ENCODE measurements around the gene CRADD. TPM values are rescaled to one million over a fixed set of nuclear protein-coding genes. Genes with fewer than 3 reads are reported as not detected.

The CRADD gene
- total and polyA plus RNA-seq, 2 donors (not counting 1 experiment from before 2014, with no cell fraction given), result 5.8 to 15.1 TPM

DNA sequence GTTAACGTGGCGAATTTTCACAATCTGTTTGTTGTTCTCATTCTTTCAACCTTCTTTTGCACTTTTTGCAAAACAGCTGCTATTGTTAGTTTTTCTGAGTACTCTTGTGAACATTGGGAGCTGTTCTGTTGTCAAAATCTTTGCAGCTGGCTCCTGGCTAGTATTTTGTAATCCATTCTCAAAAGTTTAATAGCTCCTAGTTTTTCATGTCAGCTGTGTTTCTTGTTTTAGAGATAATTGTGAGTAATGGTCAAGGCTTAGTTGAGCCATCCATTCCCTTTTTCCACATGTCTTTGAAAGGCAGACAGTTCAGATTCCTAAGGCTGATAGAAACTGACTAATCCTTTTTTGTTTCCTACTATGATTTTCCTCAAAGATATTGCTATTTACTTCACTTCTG, 39.1 kb upstream of the CRADD start:
- H3K4me1 Mint-ChIP-seq, result no peaks in the 10 kb centered on the region
- intact Hi-C loops (cut with micrococcal nuclease), result no loop called here
- no peaks in the 10 kb centered on the region for H3K79me2 ChIP-seq (ENCODE audit: control insufficient read depth, insufficient read depth, low read length)
- H3K9me3 ChIP-seq (ENCODE audit: control extremely low read depth in 1 of 3, control insufficient read depth in 2 of 3, insufficient read depth in 1 of 3, low read length in 2 of 3), result peaks cover 0 to 2% (median 0%) of the 10 kb centered on the region in 3 donors
- no peak overlapping the region for H3K27ac Mint-ChIP-seq
- TF ChIP-seq, protein P1, sequence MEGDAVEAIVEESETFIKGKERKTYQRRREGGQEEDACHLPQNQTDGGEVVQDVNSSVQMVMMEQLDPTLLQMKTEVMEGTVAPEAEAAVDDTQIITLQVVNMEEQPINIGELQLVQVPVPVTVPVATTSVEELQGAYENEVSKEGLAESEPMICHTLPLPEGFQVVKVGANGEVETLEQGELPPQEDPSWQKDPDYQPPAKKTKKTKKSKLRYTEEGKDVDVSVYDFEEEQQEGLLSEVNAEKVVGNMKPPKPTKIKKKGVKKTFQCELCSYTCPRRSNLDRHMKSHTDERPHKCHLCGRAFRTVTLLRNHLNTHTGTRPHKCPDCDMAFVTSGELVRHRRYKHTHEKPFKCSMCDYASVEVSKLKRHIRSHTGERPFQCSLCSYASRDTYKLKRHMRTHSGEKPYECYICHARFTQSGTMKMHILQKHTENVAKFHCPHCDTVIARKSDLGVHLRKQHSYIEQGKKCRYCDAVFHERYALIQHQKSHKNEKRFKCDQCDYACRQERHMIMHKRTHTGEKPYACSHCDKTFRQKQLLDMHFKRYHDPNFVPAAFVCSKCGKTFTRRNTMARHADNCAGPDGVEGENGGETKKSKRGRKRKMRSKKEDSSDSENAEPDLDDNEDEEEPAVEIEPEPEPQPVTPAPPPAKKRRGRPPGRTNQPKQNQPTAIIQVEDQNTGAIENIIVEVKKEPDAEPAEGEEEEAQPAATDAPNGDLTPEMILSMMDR (IDR thresholded peaks at IDR 0.05), result no peak
- TF ChIP-seq EZH2 (IDR thresholded peaks at IDR 0.05; ENCODE audit: borderline replicate concordance, insufficient read depth, low read depth, low read length, poor library complexity, severe bottlenecking), result no peak
- no peak overlapping the region for H3K27ac ChIP-seq (ENCODE audit: low read length in 2 of 2)
- H3K36me3 ChIP-seq (replicated peaks in 1 of 2; ENCODE audit: control extremely low read depth in 1 of 2, control insufficient read depth in 1 of 2, extremely low read depth in 1 of 2, insufficient read depth in 2 of 2, low read length in 1 of 2), result no peaks in the 10 kb centered on the region
- ATAC-seq (ENCODE audit: low read depth) (no peak), DNase-seq (no peak)
- no peak overlapping the region for H3K4me3 ChIP-seq (ENCODE audit: control extremely low read depth in 1 of 5, extremely low read depth in 1 of 5, insufficient read depth in 1 of 5, low read depth in 2 of 5, low read length in 4 of 5)
- H3K9ac ChIP-seq (ENCODE audit: low read length), result no peak overlapping the region
- H3K4me3 Mint-ChIP-seq, result no peak overlapping the region
- peaks cover 0 to 6% (median 0%) of the 10 kb centered on the region in 4 experiments for H3K27me3 ChIP-seq (replicated peaks in 1 of 4; ENCODE audit: control extremely low read depth in 1 of 4, control insufficient read depth in 3 of 4, insufficient read depth in 4 of 4, low read length in 3 of 4)
- no CpG with 5 or more reads among the region's 2 CpGs for WGBS (ENCODE audit: insufficient coverage)
- ChIA-PET CTCF (no interaction called here), POLR2A (no interaction called here)
- H4K20me1 ChIP-seq (ENCODE audit: control insufficient read depth, insufficient read depth, low read length, poor library complexity, severe bottlenecking), result no peaks in the 10 kb centered on the region
- no peak overlapping the region for H2AFZ ChIP-seq (ENCODE audit: insufficient read depth, low read depth, low read length, poor library complexity, severe bottlenecking)
- no peaks in the 10 kb centered on the region for H3K9me3 Mint-ChIP-seq (ENCODE audit: insufficient read depth)
- H3K4me1 ChIP-seq (ENCODE audit: control insufficient read depth in 2 of 2, insufficient read depth in 2 of 2, low read length in 2 of 2), result no peaks in the 10 kb centered on the region
- H3K4me2 ChIP-seq (replicated peaks; ENCODE audit: low read depth, low read length, poor library complexity, severe bottlenecking), result no peak overlapping the region
- H3K27me3 Mint-ChIP-seq, result peaks cover 28% of the 10 kb centered on the region

DNA sequence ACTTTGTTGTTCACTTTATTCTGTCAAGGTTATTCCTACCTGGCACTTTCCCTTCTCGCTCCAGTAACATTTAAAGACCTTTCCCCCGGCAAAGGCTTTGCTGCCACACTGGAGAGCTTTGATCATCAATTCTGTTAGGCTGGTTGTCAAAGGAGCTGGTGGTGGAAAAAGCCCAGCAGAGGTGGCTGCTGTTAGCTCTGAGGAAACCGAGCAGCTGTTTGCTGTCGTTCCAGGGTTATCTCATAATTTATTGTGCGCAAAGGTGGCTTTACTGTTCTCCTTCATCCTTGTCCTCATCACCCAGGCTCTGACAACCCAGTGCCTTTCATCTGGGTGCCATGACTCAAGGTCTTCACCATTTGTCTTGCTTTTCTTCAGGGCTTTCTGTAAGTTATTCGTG, 38.2 kb upstream of the CRADD start:
- 86% methylated on average over 5 of the region's 6 CpGs for WGBS (ENCODE audit: insufficient coverage)

More for the DNA sequence above, 38.2 kb upstream of the CRADD start:
- ChIA-PET POLR2A (no interaction called here), CTCF (interaction anchor here (0.6 kb wide), 1 partner anchor 55 kb away, joined by 3 read pairs; no protein-coding TSS in a partner anchor)
- Mint-ChIP-seq H3K27me3 (peaks cover 28% of the 10 kb centered on the region), H3K4me1 (no peaks in the 10 kb centered on the region), H3K9me3 (ENCODE audit: insufficient read depth) (no peaks in the 10 kb centered on the region), H3K27ac (no peak overlapping the region), H3K4me3 (no peak overlapping the region)
- Histone ChIP-seq H3K4me2 (replicated peaks; ENCODE audit: low read depth, low read length, poor library complexity, severe bottlenecking) (no peak overlapping the region), H2AFZ (ENCODE audit: insufficient read depth, low read depth, low read length, poor library complexity, severe bottlenecking) (no peak overlapping the region), H3K4me1 (ENCODE audit: control insufficient read depth in 2 of 2, insufficient read depth in 2 of 2, low read length in 2 of 2) (no peaks in the 10 kb centered on the region), H3K27ac (ENCODE audit: low read length in 2 of 2) (no peak overlapping the region), H3K79me2 (ENCODE audit: control insufficient read depth, insufficient read depth, low read length) (no peaks in the 10 kb centered on the region), H3K9ac (ENCODE audit: low read length) (no peak overlapping the region), H3K9me3 (ENCODE audit: control extremely low read depth in 1 of 3, control insufficient read depth in 2 of 3, insufficient read depth in 1 of 3, low read length in 2 of 3) (no peaks in the 10 kb centered on the region), H3K36me3 (replicated peaks in 1 of 2; ENCODE audit: control extremely low read depth in 1 of 2, control insufficient read depth in 1 of 2, extremely low read depth in 1 of 2, insufficient read depth in 2 of 2, low read length in 1 of 2) (no peaks in the 10 kb centered on the region), H3K4me3 (ENCODE audit: control extremely low read depth in 1 of 5, extremely low read depth in 1 of 5, insufficient read depth in 1 of 5, low read depth in 2 of 5, low read length in 4 of 5) (no peak overlapping the region), H4K20me1 (ENCODE audit: control insufficient read depth, insufficient read depth, low read length, poor library complexity, severe bottlenecking) (no peaks in the 10 kb centered on the region), H3K27me3 (replicated peaks in 1 of 4; ENCODE audit: control extremely low read depth in 1 of 4, control insufficient read depth in 3 of 4, insufficient read depth in 4 of 4, low read length in 3 of 4) (peaks cover 0 to 6% (median 0%) of the 10 kb centered on the region in 4 experiments)
- ATAC-seq (ENCODE audit: low read depth) (no peak), DNase-seq (no peak)
- intact Hi-C loops (cut with micrococcal nuclease), result no loop called here
- TF ChIP-seq, protein P1 (IDR thresholded peaks at IDR 0.05), result no peak
- no peak for TF ChIP-seq EZH2 (IDR thresholded peaks at IDR 0.05; ENCODE audit: borderline replicate concordance, insufficient read depth, low read depth, low read length, poor library complexity, severe bottlenecking)
